COLO829 (cell line): Measurements from ENCODE around the gene TNFRSF17.
A peak's percentile ranks its signal among the peaks of the same experiment; 100 is the strongest.

Experiments
- DNase-seq: peaks from one replicate; pipeline ENCODE4 v3.0.0; 2012; ENCODE audit warnings: low spot score

Gene TNFRSF17

GRCh38 chr16:12009462-12009861 is 44.5 kb downstream of the TNFRSF17 start:
- no peak for DNase-seq

GRCh38 chr16:12009922-12010321 is 44.9 kb downstream of the TNFRSF17 start:
- no peak for DNase-seq

GRCh38 chr16:12010388-12011251 is 45.6 kb downstream of the TNFRSF17 start:
- peak; percentile 14 for DNase-seq

DNA sequence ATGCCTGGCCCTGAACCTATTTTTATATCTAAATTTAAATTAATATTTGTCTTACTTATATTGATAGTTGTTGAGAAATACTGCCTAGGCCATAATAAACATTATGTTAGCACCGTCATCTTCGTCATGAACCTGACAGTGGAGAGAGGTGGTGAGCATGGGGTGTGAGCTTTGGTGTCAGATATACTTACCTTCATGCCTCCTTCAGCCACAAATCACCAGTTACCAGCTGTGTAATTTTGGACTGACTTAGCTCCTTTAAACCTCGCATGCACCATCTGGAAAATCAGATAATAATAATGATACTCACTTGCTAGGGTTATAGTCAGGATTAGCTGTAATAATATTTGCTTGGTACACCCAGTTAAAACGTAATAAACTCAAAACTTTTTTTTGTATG is 46.6 kb downstream of the TNFRSF17 start:
- no peak for DNase-seq

DNA sequence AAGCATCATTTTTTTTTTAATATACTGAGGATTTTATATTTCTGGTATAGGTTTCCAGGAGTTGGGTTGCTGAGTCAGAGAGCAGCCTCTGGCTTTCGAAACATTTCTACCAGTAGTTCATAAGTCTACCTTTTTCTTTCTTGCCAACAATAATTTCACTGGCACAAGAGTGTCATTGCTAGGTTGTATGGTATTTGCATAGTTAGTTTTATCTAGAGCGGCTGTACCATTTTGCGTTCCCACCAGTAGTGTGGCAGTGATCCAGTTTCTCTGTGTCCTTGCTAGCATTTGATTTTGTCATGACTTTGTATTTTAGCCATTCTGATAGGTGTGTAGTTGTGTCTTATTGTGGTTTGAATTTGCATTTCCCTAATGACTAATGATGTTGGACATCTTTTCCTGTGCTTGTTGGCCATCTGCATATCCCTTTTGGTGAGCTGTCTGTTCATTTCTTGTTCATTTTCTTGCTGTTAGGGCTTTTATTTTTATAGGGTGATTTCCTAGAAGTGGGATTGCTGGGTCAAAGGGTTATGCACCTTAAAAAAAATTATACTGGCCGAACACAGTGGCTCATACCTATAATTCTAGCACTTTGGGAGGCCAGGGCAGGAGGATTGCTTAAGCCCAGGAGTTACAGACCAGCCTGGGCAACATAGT is 51.4 kb downstream of the TNFRSF17 start:
- no peak for DNase-seq

- no peak for DNase-seq
These were observed 52.5 kb downstream of the TNFRSF17 start for GRCh38 chr16:12017558-12017957.
